GM13977 (cell line): ENCODE data around the gene ANXA5.

Experiments used
- DNase-seq: peaks from one replicate; pipeline ENCODE4 v3.0.0; 2012; ENCODE audit warnings: low spot score
- in situ Hi-C: fragments of 300-500 bp; cut with MboI; formaldehyde crosslinking; loops from one replicate; pipeline ENCODE4 v1.12.0; 2022; ENCODE audit warnings: low sequenced_read_pairs, low pct_unique_long_range_greater_than_20kb, mixed read lengths, inconsistent platforms; ENCODE audit not compliant: unreplicated experiment
- TF ChIP-seq, protein P1 (sequence below): IDR thresholded peaks from 2 replicates; pipeline ENCODE4 v1.5.1; 2012; ENCODE audit warnings: mild to moderate bottlenecking, control low read depth; ENCODE audit not compliant: insufficient read depth; ENCODE audit errors: extremely low read depth, missing control alignments

Gene ANXA5

DNA sequence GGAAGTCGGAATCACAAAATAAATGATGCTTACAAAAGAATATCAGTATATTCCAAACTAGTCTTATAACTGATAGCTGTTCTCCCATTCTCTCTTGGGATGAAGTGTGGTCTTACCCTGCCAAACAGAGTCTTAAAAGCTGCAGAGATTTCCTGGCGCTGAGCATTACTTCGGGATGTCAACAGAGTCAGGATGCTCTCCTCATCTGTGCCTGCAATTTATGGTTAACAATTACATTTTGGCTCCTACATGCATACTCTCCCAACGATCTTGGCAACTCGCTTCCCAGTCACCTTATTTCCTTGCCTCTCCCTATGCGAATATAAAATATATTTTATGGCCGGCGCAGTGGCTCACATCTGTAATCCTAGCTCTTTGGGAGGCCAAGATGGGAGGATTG, 12.2 kb downstream of the ANXA5 start:
- TF ChIP-seq, protein P1, sequence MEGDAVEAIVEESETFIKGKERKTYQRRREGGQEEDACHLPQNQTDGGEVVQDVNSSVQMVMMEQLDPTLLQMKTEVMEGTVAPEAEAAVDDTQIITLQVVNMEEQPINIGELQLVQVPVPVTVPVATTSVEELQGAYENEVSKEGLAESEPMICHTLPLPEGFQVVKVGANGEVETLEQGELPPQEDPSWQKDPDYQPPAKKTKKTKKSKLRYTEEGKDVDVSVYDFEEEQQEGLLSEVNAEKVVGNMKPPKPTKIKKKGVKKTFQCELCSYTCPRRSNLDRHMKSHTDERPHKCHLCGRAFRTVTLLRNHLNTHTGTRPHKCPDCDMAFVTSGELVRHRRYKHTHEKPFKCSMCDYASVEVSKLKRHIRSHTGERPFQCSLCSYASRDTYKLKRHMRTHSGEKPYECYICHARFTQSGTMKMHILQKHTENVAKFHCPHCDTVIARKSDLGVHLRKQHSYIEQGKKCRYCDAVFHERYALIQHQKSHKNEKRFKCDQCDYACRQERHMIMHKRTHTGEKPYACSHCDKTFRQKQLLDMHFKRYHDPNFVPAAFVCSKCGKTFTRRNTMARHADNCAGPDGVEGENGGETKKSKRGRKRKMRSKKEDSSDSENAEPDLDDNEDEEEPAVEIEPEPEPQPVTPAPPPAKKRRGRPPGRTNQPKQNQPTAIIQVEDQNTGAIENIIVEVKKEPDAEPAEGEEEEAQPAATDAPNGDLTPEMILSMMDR = no peak
- no peak for DNase-seq
- in situ Hi-C loops = no loop called here

DNA sequence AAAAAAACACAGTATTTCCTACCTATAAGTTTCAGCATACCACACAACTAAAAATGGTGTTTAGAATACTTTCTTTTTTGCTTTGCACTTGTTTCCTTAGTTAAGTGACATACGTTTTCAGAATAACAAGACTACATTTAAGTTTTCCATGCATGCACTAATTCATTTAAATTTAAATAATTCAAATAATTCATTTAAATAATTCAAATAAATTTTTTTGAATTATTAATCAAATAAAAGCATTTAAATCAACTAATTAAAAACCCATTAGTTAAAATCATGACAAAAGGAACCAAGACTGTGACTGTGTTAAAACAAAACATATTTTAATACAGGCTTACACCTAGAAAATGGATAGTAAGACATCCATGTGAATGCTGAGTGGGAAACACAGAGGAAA, 12.8 kb downstream of the ANXA5 start:
- in situ Hi-C loops = no loop called here
- TF ChIP-seq, protein P1 = no peak
- no peak for DNase-seq

DNA sequence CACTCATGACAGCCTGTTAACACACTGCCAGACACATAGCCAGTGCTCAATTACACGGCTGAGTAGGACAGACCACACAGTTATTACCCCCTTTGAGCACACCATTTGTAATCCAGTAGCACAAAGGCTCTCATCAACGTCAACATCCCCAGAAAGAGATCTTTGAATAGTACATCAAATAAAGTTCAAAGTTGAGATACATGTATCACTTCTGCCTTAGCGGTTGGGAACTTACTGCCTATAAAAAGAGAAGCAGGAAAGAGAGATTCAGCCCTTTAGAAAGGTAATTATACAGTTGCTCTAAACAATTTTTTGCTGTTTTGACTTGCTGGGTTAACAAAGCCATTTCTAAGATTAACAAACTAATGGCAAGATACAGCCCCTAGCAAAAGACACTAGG, 16.2 kb downstream of the ANXA5 start:
- in situ Hi-C loops = no loop called here
- no peak for DNase-seq
- TF ChIP-seq, protein P1 = no peak

DNA sequence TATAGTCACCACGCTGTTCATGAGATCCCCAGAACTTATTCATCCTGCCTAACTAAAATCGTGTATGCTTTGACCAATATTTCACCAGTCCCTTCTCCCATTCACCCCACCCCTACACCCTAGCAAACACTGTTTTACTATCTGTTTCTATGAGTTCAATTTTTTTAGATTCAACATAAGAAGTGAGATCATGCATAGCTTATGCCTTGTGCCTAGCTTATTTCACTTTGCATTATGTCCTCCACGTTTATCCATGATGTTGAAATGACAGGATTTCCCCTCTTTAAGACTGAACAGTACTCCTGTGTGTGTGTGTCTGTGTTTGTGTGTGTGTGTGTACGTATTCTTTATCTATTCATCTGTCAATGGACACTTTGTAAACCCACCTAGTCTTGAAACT, 16.8 kb downstream of the ANXA5 start:
- in situ Hi-C loops = no loop called here
- no peak for DNase-seq
- TF ChIP-seq, protein P1 = no peak

DNA sequence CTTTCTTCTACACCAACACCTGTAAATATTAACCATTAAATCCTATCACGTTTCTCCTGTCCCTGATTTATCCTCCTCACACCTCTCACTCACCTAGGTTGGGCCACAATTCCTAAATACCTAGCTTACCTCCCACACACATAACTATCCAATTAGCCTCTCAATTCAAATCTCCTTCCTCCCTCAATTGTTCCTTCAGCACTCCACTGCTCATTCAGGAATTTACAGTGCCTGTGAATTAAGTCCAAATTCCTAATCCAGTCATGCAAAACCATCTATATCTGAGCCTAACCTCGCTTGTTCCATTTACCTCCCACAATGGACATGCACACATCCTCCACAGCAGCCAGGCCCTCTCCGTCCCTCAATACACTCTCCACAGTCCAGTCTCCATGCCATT, 17.5 kb downstream of the ANXA5 start:
- DNase-seq = no peak
- in situ Hi-C loops = no loop called here
- TF ChIP-seq, protein P1 = no peak

DNA sequence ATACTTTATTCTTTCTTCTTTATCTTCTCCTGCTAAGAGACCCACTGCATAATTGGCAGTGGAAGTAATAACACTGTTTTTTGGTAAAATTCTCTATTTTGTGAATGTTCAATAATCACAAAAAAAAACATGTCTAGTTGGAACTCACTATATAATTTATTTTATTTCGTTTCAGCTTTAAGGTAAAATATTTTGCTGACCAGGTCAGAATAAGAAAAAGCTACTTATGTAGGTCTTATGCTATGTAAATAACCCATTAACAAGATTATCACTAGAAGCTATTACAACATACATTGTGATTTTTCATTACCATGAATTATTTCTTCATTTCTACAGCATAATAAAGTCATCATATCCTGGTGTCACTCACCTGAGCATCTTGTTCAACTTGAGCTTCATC, 19.3 kb downstream of the ANXA5 start:
- TF ChIP-seq, protein P1 = no peak
- DNase-seq = no peak
- in situ Hi-C loops = no loop called here
